Epithelial cell of esophagus (primary cell): Measurements from ENCODE around the gene IGFBP3.
A peak's percentile ranks its signal among the peaks of the same experiment; 100 is the strongest.

Experiments used
- DNase-seq: peaks from one replicate; pipeline ENCODE4 v3.0.0; 2010; ENCODE audit warnings: low read depth
- H3K4me3 ChIP-seq: 2 replicates; pipeline ENCODE4 v1.5.1; 2011; ENCODE audit warnings: mild to moderate bottlenecking, low read length, control low read depth
- TF ChIP-seq, protein P1 (sequence below): IDR thresholded peaks from 2 replicates; pipeline ENCODE4 v1.5.1; 2011; ENCODE audit warnings: low read depth, mild to moderate bottlenecking, low read length, control low read depth, inconsistent platforms; ENCODE audit not compliant: insufficient read depth; ENCODE audit errors: missing control alignments

The IGFBP3 gene

DNA sequence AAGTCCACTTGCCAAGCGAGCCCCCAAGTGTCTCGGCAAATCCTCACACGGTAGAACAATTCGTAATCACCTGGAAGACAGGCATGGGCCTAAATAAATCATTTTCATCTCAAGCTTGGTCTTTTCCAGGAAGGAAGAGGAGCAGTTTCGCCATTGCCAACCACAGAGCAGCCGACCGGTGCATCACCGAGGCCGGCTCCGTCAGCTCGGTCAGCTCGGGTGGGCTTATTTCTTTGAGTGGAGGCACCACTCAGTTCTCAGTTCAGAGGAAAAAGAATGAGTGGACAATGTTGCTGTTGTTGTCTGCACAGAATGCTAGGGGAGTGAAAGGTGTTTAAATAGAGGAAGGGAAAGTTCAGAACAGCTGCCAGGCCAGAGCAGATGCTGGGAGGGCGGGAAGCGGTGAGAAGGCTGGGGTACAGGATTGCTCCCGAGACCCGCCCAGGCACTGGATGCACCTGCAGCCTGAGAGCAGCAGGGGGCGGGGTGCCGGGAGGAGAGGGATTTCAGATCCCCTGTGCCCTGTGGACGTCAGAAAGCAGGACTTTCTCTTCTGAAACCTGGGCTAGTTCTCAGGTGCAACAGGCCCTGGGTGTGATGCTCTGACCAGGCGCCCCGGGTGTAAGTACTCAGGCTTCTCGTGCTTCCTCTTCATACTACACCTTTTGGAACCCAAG lies 17.7 kb upstream of the IGFBP3 start:
- no peak overlapping the region for H3K4me3 ChIP-seq
- TF ChIP-seq, protein P1, sequence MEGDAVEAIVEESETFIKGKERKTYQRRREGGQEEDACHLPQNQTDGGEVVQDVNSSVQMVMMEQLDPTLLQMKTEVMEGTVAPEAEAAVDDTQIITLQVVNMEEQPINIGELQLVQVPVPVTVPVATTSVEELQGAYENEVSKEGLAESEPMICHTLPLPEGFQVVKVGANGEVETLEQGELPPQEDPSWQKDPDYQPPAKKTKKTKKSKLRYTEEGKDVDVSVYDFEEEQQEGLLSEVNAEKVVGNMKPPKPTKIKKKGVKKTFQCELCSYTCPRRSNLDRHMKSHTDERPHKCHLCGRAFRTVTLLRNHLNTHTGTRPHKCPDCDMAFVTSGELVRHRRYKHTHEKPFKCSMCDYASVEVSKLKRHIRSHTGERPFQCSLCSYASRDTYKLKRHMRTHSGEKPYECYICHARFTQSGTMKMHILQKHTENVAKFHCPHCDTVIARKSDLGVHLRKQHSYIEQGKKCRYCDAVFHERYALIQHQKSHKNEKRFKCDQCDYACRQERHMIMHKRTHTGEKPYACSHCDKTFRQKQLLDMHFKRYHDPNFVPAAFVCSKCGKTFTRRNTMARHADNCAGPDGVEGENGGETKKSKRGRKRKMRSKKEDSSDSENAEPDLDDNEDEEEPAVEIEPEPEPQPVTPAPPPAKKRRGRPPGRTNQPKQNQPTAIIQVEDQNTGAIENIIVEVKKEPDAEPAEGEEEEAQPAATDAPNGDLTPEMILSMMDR: peak; percentile 22
- no peak for DNase-seq

DNA sequence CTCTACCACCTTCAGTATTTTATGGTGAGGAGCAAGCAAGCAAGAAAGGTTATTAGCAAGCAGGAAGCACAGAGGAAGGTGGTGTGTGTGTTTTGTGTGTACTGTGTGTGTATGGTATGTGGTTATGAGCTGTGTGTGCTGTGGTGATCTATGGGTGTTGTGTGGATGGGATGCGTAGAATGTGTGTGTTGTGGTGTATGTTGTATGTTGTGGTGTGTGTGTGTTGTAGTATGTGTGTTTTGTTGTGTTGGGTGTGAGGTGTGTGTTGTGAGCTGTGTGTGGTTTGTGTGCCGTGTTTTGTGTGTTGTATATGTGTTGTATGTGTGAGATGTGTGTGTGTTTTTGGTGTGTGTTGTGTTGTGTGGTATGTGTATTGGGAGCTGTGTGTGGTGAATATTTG lies 16.8 kb upstream of the IGFBP3 start:
- TF ChIP-seq, protein P1: no peak
- DNase-seq: no peak
- H3K4me3 ChIP-seq: no peak overlapping the region

DNA sequence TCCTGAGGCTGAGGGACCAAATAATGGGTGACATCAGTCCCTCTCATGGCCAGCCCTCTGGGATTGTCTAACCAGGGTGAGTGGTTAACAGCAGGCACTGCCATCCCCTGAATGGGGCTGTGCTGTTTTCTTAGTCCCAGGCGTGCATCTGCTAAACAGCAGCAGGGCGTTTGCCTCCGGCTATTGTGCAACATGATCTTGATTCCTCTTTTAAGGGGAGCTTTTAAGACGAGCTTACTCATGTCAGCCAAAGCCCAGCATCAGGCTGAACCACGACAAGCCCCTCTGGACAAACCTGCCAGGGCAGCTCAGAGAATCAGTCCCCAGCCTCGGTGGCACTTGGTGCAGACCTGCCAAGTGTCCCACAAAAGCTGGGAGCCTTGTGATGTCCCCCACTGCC lies 16.2 kb upstream of the IGFBP3 start:
- H3K4me3 ChIP-seq: no peak overlapping the region
- peak; percentile 29 for DNase-seq
- TF ChIP-seq, protein P1: no peak

- no peak for DNase-seq
- no peak overlapping the region for H3K4me3 ChIP-seq
- TF ChIP-seq, protein P1: no peak
These were observed 9.9 kb upstream of the IGFBP3 start for GRCh38 chr7:45930967-45931366.

DNA sequence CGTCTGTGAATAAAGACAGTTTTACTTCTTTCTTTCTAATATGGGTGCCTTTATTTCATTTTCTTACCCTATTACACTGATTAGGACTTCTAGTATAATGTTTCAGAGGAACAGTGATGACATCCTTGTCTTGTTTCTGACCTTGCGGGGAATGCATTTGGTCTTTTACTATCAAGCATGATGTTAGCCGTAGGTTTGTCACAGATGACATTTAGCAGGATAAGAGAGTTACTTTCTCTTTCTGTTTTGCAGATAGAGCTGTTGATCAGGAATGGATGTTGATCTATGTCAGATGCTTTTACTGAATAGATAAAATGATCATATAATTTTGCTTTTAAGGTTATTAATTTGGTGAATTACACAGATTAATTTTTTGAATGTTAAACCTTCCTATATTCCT lies 6.6 kb upstream of the IGFBP3 start:
- H3K4me3 ChIP-seq: no peak overlapping the region
- no peak for DNase-seq
- TF ChIP-seq, protein P1: no peak

DNA sequence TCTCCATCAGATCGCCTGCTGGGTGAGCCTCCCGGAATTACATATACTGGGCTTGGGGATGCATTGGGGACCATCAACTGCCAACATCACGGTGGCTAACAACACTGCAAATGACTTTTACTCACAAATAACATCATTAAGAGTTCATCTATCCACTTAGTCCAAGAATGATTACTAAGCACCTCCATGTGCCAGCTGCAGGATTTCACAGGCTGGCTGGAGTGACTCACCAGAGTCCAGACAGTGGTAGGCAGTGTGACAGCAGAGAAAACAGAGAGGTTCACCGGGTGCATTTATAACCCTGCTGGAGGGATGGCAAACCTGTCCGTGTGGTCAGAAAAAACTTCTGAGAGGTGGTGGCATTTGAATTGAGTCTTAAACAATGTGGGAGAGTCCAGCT lies 3.2 kb upstream of the IGFBP3 start:
- DNase-seq: peak; percentile 90

GRCh38 chr7:45923818-45924217 lies 2.7 kb upstream of the IGFBP3 start:
- TF ChIP-seq, protein P1: no peak
- DNase-seq: no peak
- H3K4me3 ChIP-seq: no peak overlapping the region

More for the DNA sequence above, 3.2 kb upstream of the IGFBP3 start:
- TF ChIP-seq, protein P1: no peak
- H3K4me3 ChIP-seq: no peak overlapping the region
